Mammary epithelial cell (primary cell): ENCODE results near the gene ARHGEF25.

Source experiments
- EZH2 ChIP-seq: IDR thresholded peaks from 2 replicates; pipeline ENCODE4 v1.6.1; 2012; ENCODE audit warnings: low read length, inconsistent platforms, borderline replicate concordance
- TF ChIP-seq, protein P1 (sequence below), 2 donors: IDR thresholded peaks in 1 of 2; conservative IDR thresholded peaks in 1 of 2; 2 replicates each; pipeline ENCODE4 v1.5.1; 2011 to 2012; ENCODE audit warnings: inconsistent platforms in 2 of 2, low read length in 2 of 2, mild to moderate bottlenecking in 2 of 2, control low read depth in 1 of 2, low read depth in 1 of 2; ENCODE audit not compliant: insufficient read depth in 1 of 2; ENCODE audit errors: extremely low read depth in 1 of 2

DNA sequence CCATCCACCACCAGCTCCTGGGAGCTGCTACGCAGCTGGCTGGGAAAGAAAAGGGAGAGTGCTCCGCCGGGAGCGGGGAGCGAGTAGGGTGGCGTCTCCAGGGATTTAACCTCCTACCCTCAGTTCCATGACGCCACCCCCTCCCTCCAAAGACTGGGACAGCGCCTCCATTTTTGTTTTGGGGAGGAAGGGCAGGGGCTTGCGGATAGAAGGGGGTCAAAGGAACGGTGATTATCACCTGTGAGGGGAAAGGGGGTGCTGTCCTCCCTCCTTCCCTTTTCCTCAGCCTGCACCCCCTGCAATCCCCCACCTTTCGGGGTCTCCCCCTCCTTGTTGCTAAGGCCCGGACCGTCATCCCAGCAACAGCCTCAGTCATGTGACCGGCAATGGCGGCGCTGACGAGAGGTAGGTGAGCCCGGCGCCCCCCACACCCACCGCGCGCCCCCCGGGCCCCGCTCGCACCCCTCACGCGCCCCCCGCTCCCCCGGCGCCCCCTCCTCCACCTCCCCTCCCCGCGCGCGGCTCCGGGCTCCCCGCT, 6.7 kb upstream of the ARHGEF25 start, which contains the start of gene DTX3:
- TF ChIP-seq, protein P1, sequence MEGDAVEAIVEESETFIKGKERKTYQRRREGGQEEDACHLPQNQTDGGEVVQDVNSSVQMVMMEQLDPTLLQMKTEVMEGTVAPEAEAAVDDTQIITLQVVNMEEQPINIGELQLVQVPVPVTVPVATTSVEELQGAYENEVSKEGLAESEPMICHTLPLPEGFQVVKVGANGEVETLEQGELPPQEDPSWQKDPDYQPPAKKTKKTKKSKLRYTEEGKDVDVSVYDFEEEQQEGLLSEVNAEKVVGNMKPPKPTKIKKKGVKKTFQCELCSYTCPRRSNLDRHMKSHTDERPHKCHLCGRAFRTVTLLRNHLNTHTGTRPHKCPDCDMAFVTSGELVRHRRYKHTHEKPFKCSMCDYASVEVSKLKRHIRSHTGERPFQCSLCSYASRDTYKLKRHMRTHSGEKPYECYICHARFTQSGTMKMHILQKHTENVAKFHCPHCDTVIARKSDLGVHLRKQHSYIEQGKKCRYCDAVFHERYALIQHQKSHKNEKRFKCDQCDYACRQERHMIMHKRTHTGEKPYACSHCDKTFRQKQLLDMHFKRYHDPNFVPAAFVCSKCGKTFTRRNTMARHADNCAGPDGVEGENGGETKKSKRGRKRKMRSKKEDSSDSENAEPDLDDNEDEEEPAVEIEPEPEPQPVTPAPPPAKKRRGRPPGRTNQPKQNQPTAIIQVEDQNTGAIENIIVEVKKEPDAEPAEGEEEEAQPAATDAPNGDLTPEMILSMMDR (conservative IDR thresholded peaks at IDR 0.05 in 1 of 2, IDR thresholded peaks at IDR 0.05 in 1 of 2; ENCODE audit: extremely low read depth in 1 of 2, insufficient read depth in 1 of 2, low read depth in 1 of 2, low read length in 2 of 2), result no peak
- no peak for TF ChIP-seq EZH2
